ENCODE measurements around the gene SLCO4A1. TPM values are rescaled to one million over a fixed set of nuclear protein-coding genes. Genes with fewer than 3 reads are reported as not detected.

SLCO4A1 gene
- total and polyA plus RNA-seq, 5 donors = 4.1 to 15.5 (median 5.9) TPM

- Histone ChIP-seq H3K27me3 (ENCODE audit: control insufficient read depth, insufficient read depth) (no peaks in the 10 kb centered on the region), H3K4me3 (ENCODE audit: low read length) (no peak overlapping the region), H3K27ac (ENCODE audit: low read length) (no peak overlapping the region), H3K4me1 (ENCODE audit: control insufficient read depth, insufficient read depth, low read length) (peaks cover 9% of the 10 kb centered on the region), H3K9me3 (ENCODE audit: control insufficient read depth, low read length) (no peaks in the 10 kb centered on the region)
- DNase-seq (peak in 1 of 3 donors; percentile 53), ATAC-seq (no peak)
- WGBS = 94% methylated on average over 24 of the region's 24 CpGs
- intact Hi-C loops (cut with DNase I) = no loop called here
These were observed 11.8 kb downstream of the SLCO4A1 start for GRCh38 chr20:62653951-62654685.

DNA sequence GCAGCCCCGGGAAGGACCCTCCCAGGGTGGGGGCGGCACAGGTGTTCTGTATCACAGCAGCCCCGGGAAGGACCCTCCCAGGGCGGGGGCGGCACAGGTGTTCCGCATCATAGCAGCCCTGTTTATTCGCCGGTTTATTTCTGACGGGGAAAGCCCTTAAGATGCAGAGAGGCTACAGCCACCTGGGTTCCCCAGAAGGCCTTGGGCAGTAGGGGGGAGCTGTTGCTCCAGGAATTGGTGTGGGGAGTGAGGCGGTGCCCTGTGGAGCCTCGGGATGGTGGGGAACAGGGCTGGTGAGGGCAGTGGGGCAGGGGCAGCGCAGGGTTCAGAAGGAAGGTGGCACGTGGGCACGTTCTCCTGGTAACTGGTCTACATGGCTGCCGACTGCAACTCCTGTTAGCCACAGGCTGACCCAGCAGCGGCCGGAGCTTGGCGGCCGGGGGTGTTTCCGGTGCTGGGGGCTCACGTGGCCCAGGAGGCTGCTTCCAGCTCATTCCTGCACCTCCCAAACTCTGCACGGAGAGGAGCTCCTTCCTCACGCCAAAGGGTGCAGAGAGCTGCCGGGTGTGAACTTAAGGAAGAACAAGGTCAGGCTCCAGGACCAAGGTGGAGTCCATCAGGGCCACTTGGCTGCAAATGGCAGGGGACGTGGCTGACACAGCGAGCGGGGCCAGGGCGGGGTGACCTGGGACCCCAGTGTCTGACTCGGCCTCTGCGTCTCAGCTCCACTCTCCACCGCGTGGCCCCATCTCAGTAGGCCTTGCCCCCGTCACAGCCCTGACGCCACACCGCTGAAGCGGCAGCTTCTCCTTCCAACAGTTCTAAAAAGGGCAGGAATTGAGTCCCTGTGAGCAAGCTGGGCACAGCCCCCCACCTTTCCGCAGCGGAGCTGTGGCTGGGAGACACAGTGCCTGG, 13.2 kb downstream of the SLCO4A1 start:
- H3K9me3 ChIP-seq (ENCODE audit: control insufficient read depth, low read length) = no peaks in the 10 kb centered on the region
- H3K27ac ChIP-seq (ENCODE audit: low read length) = no peak overlapping the region
- no peaks in the 10 kb centered on the region for H3K27me3 ChIP-seq (ENCODE audit: control insufficient read depth, insufficient read depth)
- ATAC-seq (no peak), DNase-seq (no peak)
- intact Hi-C loops (cut with DNase I) = no loop called here
- H3K4me3 ChIP-seq (ENCODE audit: low read length) = no peak overlapping the region
- 86% methylated on average over 37 of the region's 38 CpGs for WGBS
- H3K4me1 ChIP-seq (ENCODE audit: control insufficient read depth, insufficient read depth, low read length) = peaks cover 9% of the 10 kb centered on the region

GRCh38 chr20:62656197-62656918, 14.1 kb downstream of the SLCO4A1 start:
- 88% methylated on average over 39 of the region's 39 CpGs for WGBS
- ATAC-seq (no peak), DNase-seq (peak in 1 of 3 donors; percentile 55)
- H3K4me3 ChIP-seq (ENCODE audit: low read length) = no peak overlapping the region
- H3K27ac ChIP-seq (ENCODE audit: low read length) = no peak overlapping the region
- peaks cover 9% of the 10 kb centered on the region for H3K4me1 ChIP-seq (ENCODE audit: control insufficient read depth, insufficient read depth, low read length)
- no peaks in the 10 kb centered on the region for H3K9me3 ChIP-seq (ENCODE audit: control insufficient read depth, low read length)
- intact Hi-C loops (cut with DNase I) = no loop called here
- no peaks in the 10 kb centered on the region for H3K27me3 ChIP-seq (ENCODE audit: control insufficient read depth, insufficient read depth)

DNA sequence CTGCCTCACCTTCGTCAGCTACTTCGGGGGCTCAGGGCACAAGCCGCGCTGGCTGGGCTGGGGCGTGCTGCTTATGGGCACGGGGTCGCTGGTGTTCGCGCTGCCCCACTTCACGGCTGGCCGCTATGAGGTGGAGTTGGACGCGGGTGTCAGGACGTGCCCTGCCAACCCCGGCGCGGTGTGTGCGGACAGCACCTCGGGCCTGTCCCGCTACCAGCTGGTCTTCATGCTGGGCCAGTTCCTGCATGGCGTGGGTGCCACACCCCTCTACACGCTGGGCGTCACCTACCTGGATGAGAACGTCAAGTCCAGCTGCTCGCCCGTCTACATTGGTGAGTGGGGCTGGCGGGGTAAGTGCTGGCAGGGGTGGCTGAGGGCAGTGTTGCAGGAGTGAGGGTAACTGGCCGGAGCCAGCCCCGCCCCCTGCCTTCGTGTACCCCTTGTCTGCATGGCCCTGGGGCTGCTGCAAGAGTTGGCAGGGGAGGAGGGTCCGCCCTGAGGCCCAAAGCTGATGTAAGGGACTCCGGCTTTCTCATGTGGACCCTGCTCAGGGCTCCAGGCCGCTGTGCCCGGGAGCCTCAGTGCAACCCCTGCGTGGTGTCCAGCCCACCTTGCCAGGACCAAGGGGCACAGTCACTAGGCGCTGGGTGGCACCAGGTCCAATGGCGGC, 14.8 kb downstream of the SLCO4A1 start:
- ATAC-seq (no peak), DNase-seq (peak in 1 of 3 donors; percentile 59)
- Histone ChIP-seq H3K4me1 (ENCODE audit: control insufficient read depth, insufficient read depth, low read length) (peaks cover 8% of the 10 kb centered on the region), H3K27me3 (ENCODE audit: control insufficient read depth, insufficient read depth) (no peaks in the 10 kb centered on the region), H3K4me3 (ENCODE audit: low read length) (no peak overlapping the region), H3K9me3 (ENCODE audit: control insufficient read depth, low read length) (no peaks in the 10 kb centered on the region), H3K27ac (ENCODE audit: low read length) (no peak overlapping the region)
- intact Hi-C loops (cut with DNase I) = no loop called here
- WGBS = 96% methylated on average over 37 of the region's 37 CpGs

DNA sequence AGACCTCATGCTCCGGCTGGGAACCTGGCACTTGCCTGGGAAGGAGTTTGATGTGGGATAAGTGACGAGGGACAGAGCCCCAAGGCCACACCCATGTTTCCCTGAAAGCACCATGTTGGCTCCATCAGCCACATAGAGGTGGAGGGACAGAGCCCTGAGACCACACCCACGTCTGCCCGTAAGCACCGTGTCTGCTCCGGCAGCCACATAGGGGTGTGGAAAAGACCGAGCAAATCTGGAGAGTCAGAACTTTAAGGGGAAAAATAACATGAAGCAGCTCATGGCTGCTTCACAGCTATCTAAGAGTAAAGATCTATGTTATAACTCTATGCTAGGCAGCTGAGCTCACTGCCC, 15.3 kb downstream of the SLCO4A1 start:
- H3K27ac ChIP-seq (ENCODE audit: low read length) = no peak overlapping the region
- no peak overlapping the region for H3K4me3 ChIP-seq (ENCODE audit: low read length)
- 81% methylated on average over 7 of the region's 7 CpGs for WGBS
- no peak for ATAC-seq
- no peaks in the 10 kb centered on the region for H3K27me3 ChIP-seq (ENCODE audit: control insufficient read depth, insufficient read depth)
- DNase-seq = no peak
- no peaks in the 10 kb centered on the region for H3K9me3 ChIP-seq (ENCODE audit: control insufficient read depth, low read length)
- H3K4me1 ChIP-seq (ENCODE audit: control insufficient read depth, insufficient read depth, low read length) = peaks cover 6% of the 10 kb centered on the region
- intact Hi-C loops (cut with DNase I) = no loop called here

GRCh38 chr20:62657956-62658355, 15.7 kb downstream of the SLCO4A1 start:
- Histone ChIP-seq H3K9me3 (ENCODE audit: control insufficient read depth, low read length) (no peaks in the 10 kb centered on the region), H3K27me3 (ENCODE audit: control insufficient read depth, insufficient read depth) (no peaks in the 10 kb centered on the region), H3K4me3 (ENCODE audit: low read length) (no peak overlapping the region), H3K27ac (ENCODE audit: low read length) (no peak overlapping the region), H3K4me1 (ENCODE audit: control insufficient read depth, insufficient read depth, low read length) (peaks cover 2% of the 10 kb centered on the region)
- intact Hi-C loops (cut with DNase I) = no loop called here
- ATAC-seq (no peak), DNase-seq (no peak)
- 89% methylated on average over 19 of the region's 19 CpGs for WGBS

DNA sequence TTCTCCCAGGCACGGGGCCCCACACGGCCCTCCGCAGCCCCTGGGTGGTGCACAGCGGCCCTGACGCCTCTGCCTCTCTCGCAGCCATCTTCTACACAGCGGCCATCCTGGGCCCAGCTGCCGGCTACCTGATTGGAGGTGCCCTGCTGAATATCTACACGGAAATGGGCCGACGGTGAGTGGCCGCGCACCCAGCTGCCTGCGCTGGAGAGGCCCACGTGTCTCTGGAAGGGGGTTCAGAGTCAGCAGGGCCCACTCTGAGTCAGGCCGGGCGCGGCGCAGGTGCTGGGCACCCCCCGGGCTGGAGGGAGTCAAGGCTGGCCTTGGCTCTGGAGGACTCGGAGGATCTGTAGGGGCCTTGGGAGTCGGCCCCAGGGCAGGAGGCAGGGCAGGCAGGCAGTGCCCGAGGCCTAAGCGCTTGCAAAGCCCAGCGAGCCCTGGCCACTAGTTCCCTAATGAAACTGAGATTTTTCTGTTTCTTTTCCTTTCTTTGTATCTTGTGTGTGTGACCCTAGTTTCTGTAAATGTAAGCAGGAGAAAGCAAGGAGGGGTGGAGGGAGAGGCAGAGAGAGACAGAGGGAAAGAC, 16.4 kb downstream of the SLCO4A1 start:
- ATAC-seq = no peak
- intact Hi-C loops (cut with DNase I) = no loop called here
- no peaks in the 10 kb centered on the region for H3K27me3 ChIP-seq (ENCODE audit: control insufficient read depth, insufficient read depth)
- H3K27ac ChIP-seq (ENCODE audit: low read length) = no peak overlapping the region
- peak in 1 of 3 donors; percentile 70 for DNase-seq
- no peaks in the 10 kb centered on the region for H3K4me1 ChIP-seq (ENCODE audit: control insufficient read depth, insufficient read depth, low read length)
- no peaks in the 10 kb centered on the region for H3K9me3 ChIP-seq (ENCODE audit: control insufficient read depth, low read length)
- H3K4me3 ChIP-seq (ENCODE audit: low read length) = no peak overlapping the region
- 91% methylated on average over 25 of the region's 25 CpGs for WGBS

DNA sequence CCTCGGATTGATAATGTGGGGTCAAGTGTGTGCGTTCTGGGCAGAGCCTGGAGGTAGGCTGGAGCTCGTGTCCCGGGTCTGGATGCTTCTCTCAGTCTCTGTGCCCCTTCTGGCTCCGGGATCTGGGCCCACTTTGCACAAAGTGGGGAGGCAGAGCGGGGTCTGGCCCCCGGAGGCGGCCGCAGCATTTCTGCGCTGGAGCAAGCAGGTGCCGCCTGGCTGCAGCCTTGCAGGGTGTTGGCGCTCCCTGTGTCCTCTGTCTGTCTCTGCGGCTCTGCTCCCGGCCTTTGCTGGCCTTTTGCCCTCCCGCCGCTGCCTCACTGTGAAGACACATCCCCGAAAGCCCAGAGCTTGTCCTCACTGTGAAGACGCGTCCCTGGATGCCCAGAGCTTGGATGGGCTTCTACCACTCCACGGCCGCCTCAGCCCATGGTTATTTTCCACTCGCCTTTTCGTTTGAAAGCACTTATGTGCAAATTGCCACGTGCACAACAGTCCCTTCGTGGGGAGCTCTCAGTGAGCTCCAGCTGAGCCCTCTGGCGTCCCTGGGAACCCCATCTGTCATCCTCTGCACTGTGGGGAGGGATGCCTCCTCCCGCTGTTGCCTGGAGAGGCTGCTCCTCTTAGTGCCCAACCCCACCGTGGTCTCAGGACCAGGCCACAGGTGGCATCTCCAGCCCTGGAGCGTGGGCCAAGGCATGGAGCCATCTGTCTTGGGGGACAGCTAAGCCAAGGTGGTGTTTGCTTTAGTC, 17.4 kb downstream of the SLCO4A1 start:
- intact Hi-C loops (cut with DNase I) = no loop called here
- 90% methylated on average over 29 of the region's 29 CpGs for WGBS
- H3K4me1 ChIP-seq (ENCODE audit: control insufficient read depth, insufficient read depth, low read length) = no peaks in the 10 kb centered on the region
- no peak overlapping the region for H3K4me3 ChIP-seq (ENCODE audit: low read length)
- no peaks in the 10 kb centered on the region for H3K27me3 ChIP-seq (ENCODE audit: control insufficient read depth, insufficient read depth)
- no peak overlapping the region for H3K27ac ChIP-seq (ENCODE audit: low read length)
- DNase-seq = peak in 1 of 3 donors; percentile 53
- no peak for ATAC-seq
- no peaks in the 10 kb centered on the region for H3K9me3 ChIP-seq (ENCODE audit: control insufficient read depth, low read length)

GRCh38 chr20:62660240-62660615, 17.9 kb downstream of the SLCO4A1 start:
- peak in 1 of 3 donors; percentile 35 for DNase-seq
- no peak overlapping the region for H3K4me3 ChIP-seq (ENCODE audit: low read length)
- no peak for ATAC-seq
- no peaks in the 10 kb centered on the region for H3K9me3 ChIP-seq (ENCODE audit: control insufficient read depth, low read length)
- WGBS = 93% methylated on average over 15 of the region's 15 CpGs
- no peaks in the 10 kb centered on the region for H3K27me3 ChIP-seq (ENCODE audit: control insufficient read depth, insufficient read depth)
- H3K4me1 ChIP-seq (ENCODE audit: control insufficient read depth, insufficient read depth, low read length) = no peaks in the 10 kb centered on the region
- intact Hi-C loops (cut with DNase I) = no loop called here
- no peak overlapping the region for H3K27ac ChIP-seq (ENCODE audit: low read length)

- Histone ChIP-seq H3K4me3 (ENCODE audit: low read length) (no peak overlapping the region), H3K4me1 (ENCODE audit: control insufficient read depth, insufficient read depth, low read length) (no peaks in the 10 kb centered on the region), H3K27ac (ENCODE audit: low read length) (no peak overlapping the region), H3K27me3 (ENCODE audit: control insufficient read depth, insufficient read depth) (no peaks in the 10 kb centered on the region), H3K9me3 (ENCODE audit: control insufficient read depth, low read length) (no peaks in the 10 kb centered on the region)
- DNase-seq (peak in 1 of 3 donors; percentile 36), ATAC-seq (no peak)
- 65% methylated on average over 18 of the region's 18 CpGs for WGBS
- intact Hi-C loops (cut with DNase I) = no loop called here
These were observed 18.5 kb downstream of the SLCO4A1 start for GRCh38 chr20:62660768-62661167.
